HCT116 (cell line): ENCODE measurements around the gene WDR45. TPM values are rescaled to one million over a fixed set of nuclear protein-coding genes. Genes with fewer than 3 reads are reported as not detected.

Experiments used
- ATAC-seq: fragments of 200-7000 bp; cut with Tn5 transposase; 2 replicates; pipeline ENCODE4 v1.9.1; 2020; ENCODE audit warnings: mild to moderate bottlenecking, moderate library complexity
- BruUV-seq: library from RNA; stranded (reverse); fragments of 400-500 nt; replicated peaks from 2 replicates; lab custom pipeline; 2021; lab: Mats Ljungman, UMichigan
- CTCF ChIA-PET: fragments of 300-600 bp; sonication (Branson Sonifier 250); formaldehyde crosslinking; loops from one replicate; lab custom pipeline; 2021; ENCODE audit warnings: antibody characterized with exemption; lab: Charles Lee
- POLR2A ChIA-PET: fragments of 300-600, 350-600 bp; sonication (Branson Sonifier 250); formaldehyde crosslinking; loops from one replicate; lab custom pipeline; 2021; ENCODE audit warnings: antibody characterized with exemption; lab: Charles Lee
- RAD21 ChIA-PET, 2 experiments: fragments of 300-600 bp; sonication (Branson Sonifier 250); formaldehyde crosslinking; loops; one replicate each; lab custom pipeline; 2023; ENCODE audit warnings: low total read pairs in 2 of 2; ENCODE audit not compliant: uncharacterized antibody in 2 of 2, unreplicated experiment in 2 of 2, low non-redundant PET in 1 of 2; lab: Charles Lee
- DNase-seq: peaks from one replicate; pipeline ENCODE4 v3.0.0-alpha.2; 2010; ENCODE audit warnings: low read depth, low spot score
- H2AFZ ChIP-seq: fragments of 200-600 bp; shearing (Covaris generic), sonication (generic); 2 replicates; pipeline ENCODE4 v1.6.1; 2017; ENCODE audit warnings: low read depth, mixed run types, mixed read lengths, antibody characterized with exemption, low read length; ENCODE audit not compliant: poor library complexity, severe bottlenecking
- H3K27ac ChIP-seq: 2 replicates; pipeline ENCODE4 v1.5.1; 2012; ENCODE audit warnings: low read depth, low read length
- H3K27me3 ChIP-seq: fragments of 200-600 bp; sonication (generic); 2 replicates; pipeline ENCODE4 v1.6.1; 2016; ENCODE audit warnings: mixed run types, low read length, mixed read lengths; ENCODE audit not compliant: insufficient read depth
- H3K36me3 ChIP-seq, 2 experiments: fragments of 200-500 bp in 1 of 2; fragments of 200-600 bp in 1 of 2; sonication (Bioruptor generic) in 1 of 2; sonication (generic) in 1 of 2; 2 replicates each; pipeline versions ENCODE4 v1.5.1 to v1.6.1; 2014 to 2016; ENCODE audit warnings: low read length in 2 of 2, inconsistent platforms in 1 of 2, mixed read lengths in 1 of 2, mixed run types in 1 of 2; ENCODE audit not compliant: insufficient read depth in 2 of 2, control insufficient read depth in 1 of 2
- H3K4me1 ChIP-seq, 2 experiments: fragments of 200-600 bp in 1 of 2; sonication (generic) in 1 of 2; 2 replicates each; pipeline versions ENCODE4 v1.5.1 to v1.6.1; 2012 to 2017; ENCODE audit warnings: low read length in 2 of 2, inconsistent platforms in 1 of 2, mild to moderate bottlenecking in 1 of 2, mixed read lengths in 1 of 2, mixed run types in 1 of 2, moderate library complexity in 1 of 2; ENCODE audit not compliant: insufficient read depth in 2 of 2, control insufficient read depth in 1 of 2
- H3K4me2 ChIP-seq: fragments of 200-600 bp; sonication (generic); 2 replicates; pipeline ENCODE4 v1.6.1; 2017; ENCODE audit warnings: mixed run types, low read length, mixed read lengths
- H3K4me3 ChIP-seq, 2 experiments: fragments of 200-600 bp in 1 of 2; sonication (generic) in 1 of 2; replicated peaks in 1 of 2; 2 replicates each; pipeline ENCODE4 v1.5.1; 2011 to 2016; ENCODE audit warnings: low read length in 2 of 2, control low read depth in 1 of 2, low read depth in 1 of 2, mild to moderate bottlenecking in 1 of 2, mixed read lengths in 1 of 2, mixed run types in 1 of 2
- H3K79me2 ChIP-seq: fragments of 200-600 bp; sonication (generic); 2 replicates; pipeline ENCODE4 v1.6.1; 2017; ENCODE audit warnings: mild to moderate bottlenecking, mixed run types, low read length, moderate library complexity, mixed read lengths; ENCODE audit not compliant: insufficient read depth
- H3K9ac ChIP-seq: fragments of 200-600 bp; sonication (generic); 2 replicates; pipeline ENCODE4 v1.6.1; 2016; ENCODE audit warnings: low read length, mixed read lengths
- H3K9me2 ChIP-seq: fragments of 200-600 bp; sonication (generic), shearing (Covaris generic); 2 replicates; pipeline ENCODE4 v1.6.1; 2017; ENCODE audit warnings: mixed run types, mild to moderate bottlenecking, moderate library complexity; ENCODE audit not compliant: insufficient read depth
- H3K9me3 ChIP-seq, 2 experiments: fragments of 200-500 bp in 1 of 2; fragments of 200-600 bp in 1 of 2; sonication (Bioruptor generic) in 1 of 2; sonication (generic) in 1 of 2; 2 replicates each; pipeline ENCODE4 v1.6.1; 2014 to 2017; ENCODE audit warnings: low read length in 2 of 2, mixed read lengths in 2 of 2, inconsistent platforms in 1 of 2, low read depth in 1 of 2, mild to moderate bottlenecking in 1 of 2, mixed run types in 1 of 2, moderate library complexity in 1 of 2; ENCODE audit not compliant: control insufficient read depth in 1 of 2, insufficient read depth in 1 of 2
- H4K20me1 ChIP-seq: fragments of 200-600 bp; sonication (generic), shearing (Covaris generic); 2 replicates; pipeline ENCODE4 v1.6.1; 2017; ENCODE audit warnings: mixed run types, mild to moderate bottlenecking, moderate library complexity; ENCODE audit not compliant: insufficient read depth
- ATF3 ChIP-seq: IDR thresholded peaks from 2 replicates; pipeline ENCODE4 v1.6.1; 2012
- CBX3 ChIP-seq: IDR thresholded peaks from 2 replicates; pipeline ENCODE4 v1.6.1; 2012; ENCODE audit warnings: low read depth
- CEBPB ChIP-seq: IDR thresholded peaks from 2 replicates; pipeline ENCODE4 v1.6.1; 2012; ENCODE audit warnings: low read depth
- ELF1 ChIP-seq: IDR thresholded peaks from 2 replicates; pipeline ENCODE4 v1.6.1; 2012; ENCODE audit warnings: low read depth, borderline replicate concordance
- EZH2 ChIP-seq: fragments of 200-600 bp; sonication (generic); IDR thresholded peaks from 2 replicates; pipeline ENCODE4 v1.6.1; 2017; ENCODE audit warnings: antibody characterized with exemption, mixed run types
- EZH2phosphoT487 ChIP-seq: fragments of 200-600 bp; IDR thresholded peaks from 2 replicates; pipeline ENCODE4 v1.6.1; 2018; ENCODE audit warnings: antibody characterized with exemption, borderline replicate concordance
- FOSL1 ChIP-seq: IDR thresholded peaks from 2 replicates; pipeline ENCODE4 v1.6.1; 2012; ENCODE audit warnings: low read depth
- JUND ChIP-seq: IDR thresholded peaks from 2 replicates; pipeline ENCODE4 v1.6.1; 2012
- POLR2A ChIP-seq: IDR thresholded peaks from 2 replicates; pipeline ENCODE4 v1.7.0; 2011; ENCODE audit warnings: borderline replicate concordance; ENCODE audit not compliant: insufficient read depth, insufficient read length; ENCODE audit errors: extremely low read depth
- RAD21 ChIP-seq: IDR thresholded peaks from 2 replicates; pipeline ENCODE4 v1.6.1; 2012; ENCODE audit warnings: low read depth, mild to moderate bottlenecking
- REST ChIP-seq: IDR thresholded peaks from 2 replicates; pipeline ENCODE4 v1.6.1; 2012; ENCODE audit warnings: low read depth
- SIN3A ChIP-seq: IDR thresholded peaks from 2 replicates; pipeline ENCODE4 v1.6.1; 2012; ENCODE audit warnings: low read depth
- SP1 ChIP-seq: IDR thresholded peaks from 2 replicates; pipeline ENCODE4 v1.6.1; 2012; ENCODE audit warnings: low read depth
- SRF ChIP-seq: IDR thresholded peaks from 2 replicates; pipeline ENCODE4 v1.6.1; 2012; ENCODE audit warnings: low read depth
- YY1 ChIP-seq: IDR thresholded peaks from 2 replicates; pipeline ENCODE4 v1.6.1; 2011; ENCODE audit warnings: low read length, low read depth, moderate library complexity, mild to moderate bottlenecking; ENCODE audit not compliant: insufficient replicate concordance; ENCODE audit errors: extremely low read depth
- ZNF274 ChIP-seq: fragments of 200-500 bp; sonication (Bioruptor generic); IDR thresholded peaks from 2 replicates; pipeline ENCODE4 v1.6.1; 2014; ENCODE audit warnings: mild to moderate bottlenecking, low read depth, low read length, inconsistent platforms
- intact Hi-C: fragments of 100-400 bp; cut with micrococcal nuclease; formaldehyde crosslinking; loops from 2 replicates; pipeline ENCODE4 v1.10.0; 2022
- total RNA-seq: library from RNA; stranded (reverse); gene quantifications from one replicate; pipeline ENCODE4 v1.2.1, GENCODE V29; 2021; ENCODE audit not compliant: unreplicated experiment
- TF ChIP-seq, protein P1 (sequence below): IDR thresholded peaks from 2 replicates; pipeline ENCODE4 v1.6.1; 2011; ENCODE audit warnings: mild to moderate bottlenecking, low read length, moderate library complexity; ENCODE audit not compliant: insufficient replicate concordance; ENCODE audit errors: extremely low read depth

The WDR45 gene
- total RNA-seq, 1 experiment from 2014 or later = 41.7 TPM

GRCh38 chrX:49059201-49059600 is 20.5 kb downstream of the WDR45 start:
- no peaks in the 10 kb centered on the region for H4K20me1 ChIP-seq
- H3K79me2 ChIP-seq = no peaks in the 10 kb centered on the region
- no peak overlapping the region for H2AFZ ChIP-seq
- TF ChIP-seq SRF = no peak
- no peak for TF ChIP-seq CBX3
- TF ChIP-seq ELF1 = no peak
- TF ChIP-seq, protein P1, sequence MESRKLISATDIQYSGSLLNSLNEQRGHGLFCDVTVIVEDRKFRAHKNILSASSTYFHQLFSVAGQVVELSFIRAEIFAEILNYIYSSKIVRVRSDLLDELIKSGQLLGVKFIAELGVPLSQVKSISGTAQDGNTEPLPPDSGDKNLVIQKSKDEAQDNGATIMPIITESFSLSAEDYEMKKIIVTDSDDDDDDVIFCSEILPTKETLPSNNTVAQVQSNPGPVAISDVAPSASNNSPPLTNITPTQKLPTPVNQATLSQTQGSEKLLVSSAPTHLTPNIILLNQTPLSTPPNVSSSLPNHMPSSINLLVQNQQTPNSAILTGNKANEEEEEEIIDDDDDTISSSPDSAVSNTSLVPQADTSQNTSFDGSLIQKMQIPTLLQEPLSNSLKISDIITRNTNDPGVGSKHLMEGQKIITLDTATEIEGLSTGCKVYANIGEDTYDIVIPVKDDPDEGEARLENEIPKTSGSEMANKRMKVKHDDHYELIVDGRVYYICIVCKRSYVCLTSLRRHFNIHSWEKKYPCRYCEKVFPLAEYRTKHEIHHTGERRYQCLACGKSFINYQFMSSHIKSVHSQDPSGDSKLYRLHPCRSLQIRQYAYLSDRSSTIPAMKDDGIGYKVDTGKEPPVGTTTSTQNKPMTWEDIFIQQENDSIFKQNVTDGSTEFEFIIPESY = no peak
- no peak for TF ChIP-seq FOSL1
- no peak for TF ChIP-seq EZH2phosphoT487
- no peak for TF ChIP-seq RAD21
- no peak for TF ChIP-seq JUND
- TF ChIP-seq YY1 = no peak
- TF ChIP-seq CEBPB = no peak
- TF ChIP-seq POLR2A = no peak
- no peak for TF ChIP-seq ZNF274
- TF ChIP-seq ATF3 = no peak
- no peak for TF ChIP-seq EZH2
- no peak for TF ChIP-seq REST
- TF ChIP-seq SP1 = no peak
- TF ChIP-seq SIN3A = no peak
- H3K27ac ChIP-seq = peak overlapping the region; percentile 76
- ATAC-seq (peak; percentile 67), DNase-seq (no peak)
- POLR2A ChIA-PET = no interaction called here
- peak overlapping the region; percentile 84 for H3K4me2 ChIP-seq
- peaks cover 2 to 12% of the 10 kb centered on the region in 2 experiments; a peak in 3 of 4 replicates for H3K4me1 ChIP-seq
- CTCF ChIA-PET = no interaction called here
- no peaks in the 10 kb centered on the region for H3K9me2 ChIP-seq
- H3K36me3 ChIP-seq = no peaks in the 10 kb centered on the region
- intact Hi-C loops = no loop called here
- RAD21 ChIA-PET = interaction anchor here in 1 of 2 experiments (0.6 kb wide), 1 partner anchor 18 kb away, joined by 3 read pairs; no protein-coding TSS in a partner anchor
- H3K4me3 ChIP-seq = peak overlapping the region; percentile 72 to 78
- no peaks in the 10 kb centered on the region for H3K27me3 ChIP-seq
- no peaks in the 10 kb centered on the region for H3K9me3 ChIP-seq
- TSS peak; percentile 79 for BruUV-seq
- peak overlapping the region; percentile 68 for H3K9ac ChIP-seq
